Gastroesophageal sphincter (tissue), 3 donors: Measurements from ENCODE around the gene PGF.

Source experiments
- CTCF ChIP-seq, 4 experiments: fragments of 200-600 bp in 2 of 4; fragments of 450-650 bp in 2 of 4; sonication (generic) in 1 of 4; IDR thresholded peaks; one replicate each; pipeline ENCODE4 v1.5.1; 2017 to 2019; ENCODE audit warnings: antibody characterized with exemption in 4 of 4, mild to moderate bottlenecking in 2 of 4, moderate library complexity in 2 of 4
- EP300 ChIP-seq: sonication (generic); formaldehyde crosslinking; IDR thresholded peaks from one replicate; pipeline ENCODE4 v1.6.1; 2017; ENCODE audit warnings: antibody characterized with exemption, mild to moderate bottlenecking
- POLR2AphosphoS5 ChIP-seq: sonication (generic); formaldehyde crosslinking; IDR thresholded peaks from one replicate; pipeline ENCODE4 v1.6.1; 2017; ENCODE audit warnings: antibody characterized with exemption

DNA sequence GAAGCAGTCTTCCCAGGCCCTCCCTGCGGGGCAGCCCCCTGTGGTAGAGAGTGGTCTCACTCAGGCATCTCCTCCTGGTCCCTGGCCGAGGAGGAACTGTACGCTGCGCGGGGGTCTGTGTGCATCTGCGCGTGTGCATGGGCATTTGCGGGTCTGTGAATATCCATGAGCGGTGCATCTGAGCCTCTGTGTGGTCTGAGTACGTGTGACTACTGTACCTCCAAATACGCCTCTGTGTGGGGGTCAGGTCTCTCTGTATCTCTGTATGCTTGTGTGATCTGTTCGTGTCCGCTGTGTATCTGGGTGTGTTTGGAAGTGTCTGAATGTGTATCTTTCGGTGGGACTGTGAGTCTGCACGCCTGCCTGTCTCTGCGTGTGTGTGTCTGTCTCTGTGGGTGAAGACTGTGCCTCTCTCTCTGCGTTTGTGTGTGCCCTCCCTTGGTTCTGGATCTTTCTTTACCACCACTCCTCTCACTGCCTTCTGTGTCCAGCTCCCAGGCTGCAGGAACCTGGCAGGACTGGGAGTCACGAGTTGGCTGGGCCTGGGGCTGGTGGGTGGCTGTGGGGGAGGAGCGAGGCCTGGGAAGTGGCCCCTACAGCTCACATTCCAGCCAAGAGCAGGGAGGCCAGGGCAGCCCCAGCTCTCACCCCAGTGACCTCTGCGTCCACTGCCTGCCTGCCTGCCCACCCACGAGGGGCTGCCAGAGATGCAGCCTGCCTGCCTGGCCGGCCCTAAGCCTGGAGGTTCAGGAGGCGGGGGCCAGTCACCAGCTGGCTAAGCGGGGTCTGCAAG lies 1.1 kb upstream of the PGF start:
- TF ChIP-seq CTCF (IDR thresholded peaks at IDR 0.05) (no peak), EP300 (no peak), POLR2AphosphoS5 (no peak)
